GM19438 (cell line): ENCODE measurements around the gene SLC2A6.

Experiments used
- ATAC-seq: cut with Tn5 transposase; IDR thresholded peaks from one replicate; pipeline ENCODE4 v1.9.1; 2021; ENCODE audit warnings: low read depth; ENCODE audit not compliant: unreplicated experiment

SLC2A6 gene

DNA sequence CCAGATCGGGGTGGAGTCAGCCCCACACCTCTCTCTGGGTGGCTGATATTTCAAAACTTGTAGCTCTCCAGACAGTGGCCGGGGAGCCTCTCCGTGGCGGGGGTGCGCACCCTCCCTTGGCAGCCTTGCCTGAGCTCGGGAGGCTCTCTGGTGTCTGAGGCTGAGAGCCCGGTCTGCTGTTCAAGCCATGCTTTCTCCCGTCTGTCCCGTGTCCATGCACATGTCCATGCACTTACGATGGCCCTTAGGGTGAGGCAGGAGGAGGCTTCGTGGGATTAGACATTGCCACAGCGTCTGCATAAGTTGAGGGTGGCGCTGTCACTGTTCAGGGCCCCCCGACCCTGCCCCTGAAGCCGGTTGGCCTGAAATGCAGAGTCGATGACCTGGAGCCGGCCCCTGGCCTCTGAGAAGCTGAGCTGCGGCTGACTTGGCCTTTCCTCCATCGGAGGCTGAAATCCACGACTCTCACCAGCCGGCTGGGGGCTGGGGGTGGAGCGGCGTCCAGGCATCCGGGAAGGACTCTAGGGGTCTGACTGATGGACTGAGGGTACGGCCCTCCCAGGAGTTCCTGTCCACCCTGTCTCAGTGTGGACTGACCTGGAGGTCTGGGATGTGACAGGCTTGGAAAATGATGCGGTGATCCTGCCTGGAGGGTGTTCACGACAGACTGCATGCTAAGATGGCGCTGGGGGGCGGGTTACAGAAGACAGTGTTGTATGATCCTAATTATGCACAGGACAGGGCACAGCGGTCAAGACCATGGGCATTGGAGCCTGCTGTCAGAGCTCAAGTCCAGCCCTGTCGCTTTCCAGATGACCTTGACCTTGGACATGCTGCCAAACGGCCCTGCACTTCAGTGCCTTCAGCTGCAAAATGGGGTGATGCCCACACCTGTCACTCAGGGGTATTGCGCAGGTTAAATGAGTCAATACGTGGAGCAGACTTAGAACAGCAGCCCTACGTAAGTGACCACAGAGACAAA, 18.3 kb upstream of the SLC2A6 start:
- no peak for ATAC-seq

DNA sequence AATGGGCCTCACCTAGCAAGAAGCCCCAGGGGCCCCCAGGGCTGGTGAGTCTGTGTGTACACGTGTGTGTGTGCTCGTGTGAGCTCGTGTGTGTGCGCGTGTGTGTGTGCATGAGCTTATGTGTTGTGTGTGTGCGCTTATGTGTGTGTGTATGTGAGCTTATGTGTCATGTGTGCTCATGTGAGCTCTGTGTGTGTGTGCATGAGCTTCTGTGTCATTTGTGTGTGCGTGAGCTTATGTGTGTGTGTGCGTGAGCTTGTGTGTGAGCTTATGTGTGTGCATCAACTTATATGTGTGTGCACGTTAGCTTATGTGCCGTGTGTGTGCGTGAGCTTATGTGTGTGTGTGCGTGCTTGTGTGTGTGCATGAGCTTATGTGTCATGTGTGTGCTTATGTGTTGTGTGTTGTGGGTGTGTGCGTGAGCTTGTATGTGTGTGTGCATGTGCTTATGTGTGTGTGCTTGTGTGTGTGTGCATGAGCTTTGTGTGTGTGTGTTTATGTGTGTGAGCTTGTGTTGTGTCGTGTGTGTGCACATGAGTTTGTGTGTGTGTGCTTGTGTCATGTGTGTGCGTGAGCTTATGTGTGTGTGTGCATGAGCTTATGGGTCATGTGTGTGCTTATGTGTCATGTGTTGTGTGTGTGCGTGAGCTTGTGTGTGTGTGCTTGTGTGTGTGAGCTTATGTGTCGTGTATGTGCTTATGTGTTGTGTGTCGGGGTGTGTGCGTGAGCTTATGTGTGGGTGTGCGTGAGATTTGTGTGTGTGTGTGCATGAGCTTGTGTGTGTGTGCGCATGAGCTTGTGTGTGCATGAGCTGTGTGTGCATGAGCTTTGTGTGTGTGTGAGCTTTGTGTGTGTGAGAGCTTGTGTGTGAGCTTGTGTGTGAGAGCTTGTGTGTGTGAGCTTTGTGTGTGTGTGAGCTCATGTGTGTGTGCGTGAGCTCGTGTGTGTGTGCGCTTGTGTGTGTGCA, 16.7 kb upstream of the SLC2A6 start:
- no peak for ATAC-seq

DNA sequence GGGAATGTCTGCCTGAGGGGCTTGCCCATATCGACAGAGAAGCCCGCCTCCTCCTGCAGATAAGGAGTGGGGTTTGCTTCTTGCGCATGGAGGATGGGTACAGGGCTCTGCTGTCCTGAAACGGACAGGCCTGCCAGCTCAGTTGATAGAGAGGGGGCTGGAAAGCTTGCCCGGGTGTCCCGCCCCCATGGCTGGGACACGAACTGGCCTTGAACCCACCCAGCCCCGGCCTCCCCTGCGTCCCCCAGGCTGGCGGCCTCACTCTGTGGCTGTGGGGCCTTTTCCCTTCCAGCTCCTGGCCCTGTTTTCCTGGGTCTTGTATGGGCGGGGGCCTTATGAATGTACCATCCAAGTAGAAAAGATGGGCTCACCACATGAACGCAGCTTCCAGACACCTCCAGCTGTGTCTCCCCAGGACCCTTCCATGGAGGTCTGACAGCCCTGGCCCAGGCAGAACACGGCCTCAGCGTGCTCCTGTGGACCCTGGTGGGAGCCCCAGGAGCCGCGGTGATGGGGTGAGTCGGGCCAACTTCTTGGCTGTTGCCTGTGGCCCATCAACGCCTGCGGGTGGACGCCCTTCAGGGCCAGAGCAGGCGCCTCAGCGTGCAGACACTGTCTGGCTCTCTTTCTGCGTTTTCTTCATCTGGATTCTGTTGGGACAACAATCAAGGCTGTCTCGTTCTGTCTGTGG, 15.9 kb upstream of the SLC2A6 start:
- ATAC-seq = no peak

DNA sequence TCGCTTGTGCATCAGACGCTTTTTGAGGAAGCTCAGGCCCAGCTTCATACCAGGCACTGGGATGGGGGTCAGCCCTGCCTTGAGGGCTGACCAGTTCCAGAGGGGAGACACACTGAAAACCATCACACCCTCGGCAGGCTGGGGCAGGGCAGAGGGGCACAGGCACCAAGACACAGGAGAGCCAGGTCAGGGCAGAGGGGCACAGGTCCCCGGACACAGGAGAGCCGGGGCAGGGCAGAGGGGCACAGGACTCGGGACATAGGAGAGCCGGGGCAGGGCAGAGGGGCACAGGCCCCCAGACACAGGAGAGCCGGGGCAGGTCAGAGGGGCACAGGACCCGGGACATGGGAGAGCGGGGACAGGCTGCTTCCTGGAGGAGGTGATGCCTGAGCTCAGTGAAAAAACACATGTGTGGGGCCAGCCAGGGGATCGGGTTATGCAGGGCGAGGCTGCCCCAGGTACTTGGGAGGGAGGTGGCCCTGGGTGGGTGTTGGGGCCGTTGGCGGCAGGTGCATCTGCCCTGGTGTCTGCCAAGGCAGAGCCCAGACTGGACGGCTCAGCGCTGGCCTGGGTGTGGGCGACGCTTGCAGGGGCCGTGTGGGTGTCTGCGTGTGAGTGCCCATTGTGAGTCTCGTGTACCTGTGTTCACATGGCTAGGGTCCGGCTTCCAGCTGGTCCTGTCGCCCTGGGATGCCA, 15.1 kb upstream of the SLC2A6 start:
- ATAC-seq = no peak

DNA sequence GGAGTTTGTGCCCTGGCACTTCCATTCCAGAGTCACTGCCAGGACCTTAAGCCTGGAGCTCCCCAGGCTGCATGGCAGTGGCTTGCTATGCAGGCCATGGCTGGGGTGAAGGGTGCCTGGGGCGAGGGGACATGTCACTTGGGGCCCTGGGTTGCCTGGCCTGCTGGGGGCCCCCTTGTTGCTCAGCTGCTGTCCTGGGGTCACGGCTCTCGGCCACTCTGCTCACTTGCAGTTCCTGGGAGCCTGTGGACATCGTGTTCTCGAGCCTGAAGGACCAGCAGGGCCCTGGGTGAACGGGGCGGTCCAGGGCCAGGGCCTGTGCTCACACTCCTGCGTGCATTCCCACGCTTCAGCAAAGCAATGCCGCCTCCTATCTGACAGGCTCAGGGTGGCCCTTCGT, 14.5 kb upstream of the SLC2A6 start:
- ATAC-seq = no peak

DNA sequence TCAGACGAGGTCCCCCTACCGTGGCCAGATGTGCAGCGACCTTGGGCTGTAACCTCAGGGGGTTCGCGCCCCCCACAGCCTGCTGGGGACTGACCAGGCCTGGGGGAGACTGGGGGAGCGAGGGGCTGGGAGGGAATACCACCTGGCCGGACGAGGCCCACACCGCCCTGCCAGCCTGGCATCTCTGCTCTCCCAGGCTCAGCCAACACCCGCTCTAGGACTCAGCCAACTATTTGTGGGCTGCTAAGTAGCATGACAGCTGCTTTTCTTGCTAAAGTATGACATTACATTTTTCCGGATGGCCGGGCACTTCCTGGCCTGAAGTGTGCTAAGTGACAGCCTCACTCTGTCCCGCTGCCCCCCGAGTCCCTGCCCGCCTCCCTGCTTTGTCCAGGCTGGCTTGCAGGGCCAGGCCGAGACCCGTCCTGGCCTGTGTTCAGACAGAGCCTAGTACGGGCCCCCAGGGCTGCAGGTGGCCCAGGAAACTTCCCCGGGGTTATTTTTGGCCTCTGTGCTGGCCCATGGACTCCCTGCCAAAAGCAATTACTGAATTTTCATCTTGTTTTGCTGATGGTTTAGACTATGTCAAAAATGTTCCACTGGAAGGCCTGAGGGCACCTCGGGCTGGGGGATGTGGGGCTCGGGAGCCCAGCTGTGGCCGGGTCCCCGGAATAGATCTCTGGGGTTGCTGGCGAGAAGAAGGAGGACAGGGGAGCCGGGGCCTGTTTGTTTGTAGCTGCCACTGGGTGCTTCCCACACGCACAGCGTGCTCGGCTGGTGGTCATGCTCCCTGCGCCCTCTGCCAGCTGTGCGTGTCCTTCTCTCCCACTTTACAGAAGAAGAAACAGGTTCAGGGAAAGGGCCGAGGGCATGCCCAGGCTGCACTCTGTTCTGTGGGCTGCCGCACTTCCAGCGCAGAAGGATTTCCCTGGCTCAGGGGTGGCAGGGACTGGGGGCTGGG, 13.4 kb upstream of the SLC2A6 start:
- no peak for ATAC-seq

DNA sequence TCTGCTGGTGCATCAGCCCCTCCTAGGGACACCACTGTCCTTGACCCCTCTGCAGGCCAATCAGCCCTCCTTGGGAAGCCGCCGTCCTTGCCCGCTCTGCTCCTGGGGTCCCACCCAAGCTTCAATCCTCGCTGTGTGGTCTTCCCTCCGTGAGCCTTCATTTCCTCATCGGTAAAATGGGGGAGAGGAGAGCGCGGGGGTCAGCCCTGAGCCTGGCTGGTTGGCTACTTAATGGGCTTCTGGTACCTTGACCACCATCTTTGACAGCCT, 12.7 kb upstream of the SLC2A6 start:
- ATAC-seq = no peak

DNA sequence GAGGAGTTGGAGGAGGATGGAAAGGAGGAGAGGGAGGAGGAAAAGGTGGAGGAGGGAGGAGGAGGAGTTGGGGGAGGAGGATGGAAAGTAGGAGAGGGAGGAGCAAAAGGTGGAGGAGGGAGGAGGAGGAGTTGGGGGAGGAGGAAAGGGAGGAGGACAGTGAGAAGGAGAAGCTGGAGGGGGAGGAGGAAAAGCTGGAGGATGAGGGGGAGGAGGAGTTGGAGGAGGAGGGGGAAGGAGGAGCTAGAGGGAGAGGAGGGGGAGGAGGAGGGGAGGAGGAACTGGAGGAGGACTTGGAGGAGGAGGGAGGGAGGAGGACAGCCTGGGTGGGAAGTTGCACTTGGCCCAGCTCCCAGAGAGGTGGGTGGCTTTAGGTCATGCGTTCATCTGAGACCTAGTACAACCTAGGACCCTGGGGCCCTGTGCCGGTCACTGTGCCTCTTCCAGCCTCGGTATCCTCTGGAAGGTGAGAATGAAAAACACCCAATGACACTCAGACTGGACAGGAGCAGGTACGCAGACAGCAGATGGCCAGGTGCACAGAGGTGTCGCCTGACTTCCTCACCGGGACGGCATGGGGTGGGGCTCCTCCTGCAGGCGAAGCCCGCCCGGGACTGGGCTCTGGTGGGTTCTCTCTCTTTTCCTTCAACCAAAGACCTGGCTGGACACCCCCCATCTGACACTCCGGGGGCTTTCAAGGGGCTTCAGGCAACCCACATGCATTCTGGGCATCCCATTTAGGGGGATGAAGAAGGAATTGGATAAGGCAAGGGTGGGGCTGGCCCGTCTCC, 12.2 kb upstream of the SLC2A6 start:
- ATAC-seq = no peak

DNA sequence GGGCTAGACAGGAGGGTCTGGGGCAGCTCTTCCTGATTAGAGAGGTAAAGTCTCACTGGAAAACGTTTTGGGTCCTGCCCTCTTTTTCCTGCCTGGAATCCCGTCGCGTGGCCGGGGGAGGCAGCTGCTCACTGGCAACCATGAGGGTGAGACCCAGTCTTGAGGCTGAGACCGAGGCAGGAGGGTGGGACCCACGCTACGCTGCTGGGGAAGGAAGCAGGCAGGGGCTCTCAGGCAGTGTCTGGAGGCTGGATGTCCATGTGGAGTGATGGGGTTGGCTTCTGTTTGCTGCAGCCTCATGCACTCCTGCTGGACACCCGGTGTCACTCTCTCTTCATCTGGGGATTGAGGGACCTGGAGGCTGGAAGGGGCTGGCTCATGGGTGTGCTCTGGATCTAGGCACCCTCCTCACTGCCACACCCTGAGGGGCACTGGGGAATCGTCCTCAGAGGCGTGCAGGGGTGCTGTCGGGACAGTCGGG, 11.3 kb upstream of the SLC2A6 start:
- ATAC-seq = no peak

DNA sequence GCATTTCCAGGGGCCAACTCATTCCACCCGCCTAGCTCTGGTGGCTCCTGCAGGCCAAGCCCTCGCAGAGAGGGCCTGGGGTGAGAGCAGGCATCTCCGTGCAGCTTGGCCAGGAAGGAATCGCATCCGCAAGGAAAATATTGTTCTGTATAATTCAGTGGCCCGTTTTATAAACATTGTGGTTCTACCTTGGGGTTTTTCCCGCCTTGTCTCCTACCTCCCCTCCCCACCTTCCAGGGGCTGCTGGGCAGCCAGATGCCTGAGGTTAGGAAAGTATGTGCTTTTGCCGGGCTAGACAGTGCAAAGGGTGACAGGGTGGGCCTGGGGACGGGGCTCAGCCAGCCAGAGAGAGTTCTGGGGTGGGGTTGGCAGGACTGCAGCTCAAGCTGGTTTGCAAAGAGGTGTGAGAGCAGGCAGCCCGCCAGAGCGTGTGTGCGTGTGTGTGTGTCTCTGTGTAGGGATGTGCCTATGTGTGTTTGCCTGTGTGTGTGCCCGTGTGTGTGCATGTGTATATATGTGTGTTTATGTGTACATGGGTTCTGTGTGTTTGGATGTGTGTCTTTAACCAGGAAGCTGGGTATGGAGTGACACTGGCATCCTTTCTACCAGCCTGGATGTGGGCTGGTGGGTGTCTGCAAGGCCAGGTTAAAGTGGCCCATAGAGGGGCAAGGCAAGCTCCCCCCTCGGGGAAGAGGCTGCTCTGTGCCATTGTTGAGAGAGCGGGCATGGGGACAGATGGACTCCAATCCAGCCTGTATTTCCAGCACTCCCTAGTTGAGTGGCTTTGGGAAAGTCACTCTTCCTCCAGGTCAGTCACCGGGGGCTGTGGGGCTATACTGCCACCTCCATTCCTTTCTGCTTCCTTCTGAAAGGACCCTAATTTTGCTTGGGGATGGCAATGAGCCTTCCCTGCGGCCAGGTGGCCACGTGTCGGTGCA, 10.6 kb upstream of the SLC2A6 start:
- no peak for ATAC-seq

DNA sequence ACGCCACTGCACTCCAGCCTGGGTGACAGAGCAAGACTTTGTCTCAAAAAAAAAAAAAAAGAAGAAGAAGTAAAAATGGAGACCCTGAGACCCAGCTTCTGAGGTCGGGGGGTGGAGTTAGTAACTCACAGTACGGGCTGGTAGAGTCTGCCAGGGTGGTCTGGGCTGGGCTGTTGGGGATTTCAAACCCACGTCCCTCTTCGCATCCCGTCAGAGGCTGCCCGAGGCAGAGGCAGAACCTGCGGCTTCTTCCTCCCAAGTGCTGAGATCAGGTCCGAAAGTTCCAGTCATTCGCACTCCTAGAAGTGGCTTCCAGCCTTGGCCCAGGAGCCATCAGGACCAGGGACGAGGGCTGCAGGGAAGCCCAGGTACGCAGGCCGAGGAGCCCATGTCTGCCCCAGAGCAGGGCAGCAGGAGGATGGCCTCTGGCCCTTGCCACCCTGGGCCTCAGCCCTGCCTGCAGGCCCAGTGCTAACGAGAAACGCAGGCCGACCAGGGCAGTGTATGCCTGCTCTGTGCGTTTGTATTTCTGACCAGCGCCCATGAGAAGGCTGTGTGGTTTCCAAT, 9.9 kb upstream of the SLC2A6 start:
- no peak for ATAC-seq

DNA sequence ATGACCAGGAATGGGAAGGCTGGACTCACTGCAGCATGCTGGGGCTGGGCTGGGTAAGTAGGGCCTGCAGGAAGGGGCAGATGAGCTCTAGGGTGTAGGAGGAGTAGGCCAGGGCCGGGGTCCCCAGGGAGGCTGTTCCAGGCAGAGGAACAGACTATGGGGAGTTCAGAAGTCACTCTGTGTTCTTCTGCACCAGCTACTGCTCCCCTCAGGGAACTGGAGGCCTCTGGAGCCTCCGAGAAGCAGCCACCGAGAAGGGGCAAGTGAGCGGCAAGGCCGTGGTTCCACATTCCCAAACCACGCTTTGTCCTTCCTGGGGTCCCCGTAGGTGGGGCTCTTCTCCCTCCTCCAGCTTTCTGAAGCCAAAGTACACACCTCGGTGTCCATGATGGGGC, 8.4 kb upstream of the SLC2A6 start:
- no peak for ATAC-seq

DNA sequence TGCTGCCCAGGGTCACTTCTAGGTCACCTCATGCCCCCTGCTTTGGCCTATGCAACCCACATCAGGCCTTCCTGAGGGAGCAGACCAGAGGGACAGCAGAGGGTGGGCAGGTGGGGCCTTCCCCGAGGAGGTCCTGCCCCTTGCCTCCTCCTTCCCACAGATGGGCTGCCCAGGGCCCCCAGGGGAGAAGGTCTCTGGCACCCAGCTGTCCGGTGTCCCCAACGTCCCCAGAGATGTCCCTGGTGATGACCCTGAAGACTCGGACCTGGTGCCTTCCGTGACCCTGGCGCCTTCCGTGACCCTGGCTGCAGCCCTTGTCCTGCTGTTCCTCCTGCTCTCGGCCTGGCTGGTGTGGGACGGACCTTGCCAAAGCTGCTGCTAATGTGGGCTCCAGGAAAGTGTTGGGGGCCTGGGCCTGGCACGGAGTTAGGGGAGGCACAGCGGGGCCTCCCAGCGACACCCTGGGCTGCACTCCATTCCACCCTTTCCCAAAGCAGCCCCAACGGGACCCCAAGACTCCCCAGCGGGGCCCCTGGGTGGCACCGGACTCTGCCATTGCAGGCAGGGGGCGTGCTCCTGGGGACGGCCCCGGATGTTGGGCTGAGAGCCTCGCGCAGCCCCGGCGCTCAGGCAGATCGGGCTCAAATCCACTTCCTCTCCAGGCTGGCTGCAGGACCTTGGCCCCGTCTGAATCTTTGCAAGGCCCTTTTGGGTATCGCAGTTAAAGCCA, 6.8 kb upstream of the SLC2A6 start:
- ATAC-seq = peak; percentile 9

DNA sequence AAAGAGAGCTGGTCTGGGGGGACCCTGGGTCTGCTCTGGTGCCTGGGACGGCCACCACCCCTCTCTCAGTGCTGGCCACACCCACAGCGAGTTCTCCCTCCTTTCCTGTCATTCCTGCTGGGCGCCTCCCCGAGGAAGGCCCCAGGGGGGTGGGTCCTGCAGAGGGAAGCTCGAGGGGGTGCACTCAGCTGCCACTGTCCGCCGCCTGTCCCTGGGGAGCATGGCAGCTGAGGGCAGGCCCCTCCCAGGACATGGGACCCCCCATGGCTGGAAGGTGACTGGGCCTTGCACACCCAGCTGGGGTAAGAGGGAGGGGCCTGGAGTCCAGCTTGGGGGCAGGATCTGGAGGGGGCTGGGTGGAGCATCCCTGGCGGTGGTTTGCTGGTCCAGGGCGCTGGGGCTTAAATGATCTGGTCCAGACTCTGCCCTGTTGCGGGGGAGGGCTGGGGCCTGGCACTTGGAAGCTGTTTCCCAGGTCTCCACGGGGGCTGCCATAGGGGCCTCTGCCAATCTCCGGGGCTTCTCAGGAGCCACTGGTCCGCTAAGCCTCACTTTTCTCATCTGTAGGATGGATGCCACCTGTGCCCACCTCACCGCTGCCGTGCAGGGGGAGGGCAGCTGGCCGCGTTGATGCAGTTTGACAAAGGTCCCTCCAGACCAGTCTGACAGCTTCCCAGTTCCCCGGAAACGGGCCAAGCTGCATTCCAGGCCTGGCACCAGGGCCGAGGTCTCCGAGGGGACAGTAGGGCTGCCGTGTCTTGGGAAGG, 6.0 kb upstream of the SLC2A6 start:
- no peak for ATAC-seq

DNA sequence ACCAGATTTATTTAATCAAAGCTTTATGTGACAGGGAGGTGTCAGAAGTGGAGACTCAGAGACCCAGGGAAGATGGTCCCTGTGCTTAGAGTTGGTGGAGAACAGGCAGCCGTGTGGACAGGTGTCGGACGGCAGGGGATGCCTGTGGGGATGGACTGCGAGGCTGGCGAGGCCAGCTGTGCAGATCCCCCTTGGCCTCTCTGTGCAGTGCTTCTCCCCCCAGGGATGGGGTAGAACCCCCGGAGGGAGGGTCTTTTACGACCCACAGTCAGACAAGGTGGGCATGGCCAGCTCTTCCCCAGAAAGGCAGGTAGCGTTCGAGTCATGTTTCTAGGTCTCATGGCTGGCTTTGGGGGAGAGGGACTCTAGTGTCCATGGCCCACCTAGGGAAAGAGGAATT, 4.7 kb upstream of the SLC2A6 start:
- no peak for ATAC-seq
